ENCODE measurements around the gene PASK.

Gene PASK

DNA sequence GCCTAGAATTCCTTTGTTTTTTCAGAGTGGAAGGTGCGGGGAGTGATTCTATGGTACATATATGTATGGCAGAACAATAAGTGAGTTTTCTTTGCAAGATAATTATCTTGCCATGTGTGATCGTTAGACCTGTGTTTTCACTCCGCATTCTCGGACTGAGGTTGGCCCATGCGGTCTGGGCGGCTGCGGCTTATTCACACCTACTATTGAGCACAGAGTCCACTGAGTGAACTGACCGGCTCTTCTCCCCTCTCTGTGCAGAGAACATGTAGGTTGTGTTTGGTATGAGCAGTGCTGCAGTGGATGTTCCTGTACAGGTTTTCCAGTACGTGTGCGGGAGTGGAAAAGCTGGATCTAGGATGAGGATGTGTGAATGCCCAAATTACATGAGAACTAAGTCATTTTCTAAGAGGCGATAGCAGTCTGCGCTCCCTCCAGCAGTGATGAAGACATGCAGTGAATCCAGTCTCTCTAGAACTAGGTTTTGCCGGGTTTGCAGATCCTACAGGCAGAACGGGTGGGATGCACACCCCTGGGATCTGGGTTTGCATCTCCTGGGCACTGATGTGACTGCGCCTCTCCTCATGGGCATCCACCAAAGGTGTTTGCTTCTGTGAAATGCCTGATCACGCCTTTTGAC is 74.3 kb downstream of the PASK start:
- H3K4me1 ChIP-seq, result peaks cover 10% of the 10 kb centered on the region
- peaks cover 9% of the 10 kb centered on the region; the same call in 1 of the 2 replicates for H4K20me1 ChIP-seq
- H3K27ac ChIP-seq, result no peak overlapping the region
- no peaks in the 10 kb centered on the region for H3K9me3 ChIP-seq
- H3K36me3 ChIP-seq, result peaks cover 15% of the 10 kb centered on the region; the same call in 1 of the 2 replicates
- H3K9ac ChIP-seq, result no peak overlapping the region
- H3K4me2 ChIP-seq, result no peak overlapping the region
- TF ChIP-seq Cebpa-rat (IDR thresholded peaks at IDR 0.05), result no peak
- H3K27me3 ChIP-seq, result no peaks in the 10 kb centered on the region
- no peak overlapping the region for H3K4me3 ChIP-seq

- no peak overlapping the region for H3K9ac ChIP-seq
- H3K4me2 ChIP-seq, result no peak overlapping the region
- no peak overlapping the region for H3K27ac ChIP-seq
- H3K36me3 ChIP-seq, result peaks cover 15% of the 10 kb centered on the region; the same call in 1 of the 2 replicates
- H3K9me3 ChIP-seq, result no peaks in the 10 kb centered on the region
- H3K27me3 ChIP-seq, result no peaks in the 10 kb centered on the region
- no peak for TF ChIP-seq Cebpa-rat (IDR thresholded peaks at IDR 0.05)
- peaks cover 10% of the 10 kb centered on the region for H3K4me1 ChIP-seq
- H3K4me3 ChIP-seq, result no peak overlapping the region
- H4K20me1 ChIP-seq, result peaks cover 9% of the 10 kb centered on the region; the same call in 1 of the 2 replicates
These were observed 75.0 kb downstream of the PASK start for GRCh38 chr2:241074065-241074818.

GRCh38 chr2:241073166-241074064 is 75.9 kb downstream of the PASK start:
- Histone ChIP-seq H3K4me2 (no peak overlapping the region), H4K20me1 (peaks cover 14% of the 10 kb centered on the region; the same call in 1 of the 2 replicates), H3K36me3 (peaks cover 15% of the 10 kb centered on the region; the same call in 1 of the 2 replicates), H3K4me1 (peaks cover 10% of the 10 kb centered on the region), H3K4me3 (no peak overlapping the region), H3K27me3 (no peaks in the 10 kb centered on the region), H3K27ac (no peak overlapping the region), H3K9me3 (no peaks in the 10 kb centered on the region), H3K9ac (no peak overlapping the region)
- TF ChIP-seq Cebpa-rat (IDR thresholded peaks at IDR 0.05), result no peak

GRCh38 chr2:241072553-241073165 is 76.6 kb downstream of the PASK start:
- Histone ChIP-seq H3K27me3 (no peaks in the 10 kb centered on the region), H3K27ac (no peak overlapping the region), H4K20me1 (peaks cover 15% of the 10 kb centered on the region; the same call in 1 of the 2 replicates), H3K9ac (no peak overlapping the region), H3K4me3 (no peak overlapping the region), H3K9me3 (no peaks in the 10 kb centered on the region), H3K4me1 (peaks cover 8% of the 10 kb centered on the region), H3K36me3 (peaks cover 15% of the 10 kb centered on the region; the same call in 1 of the 2 replicates), H3K4me2 (no peak overlapping the region)
- no peak for TF ChIP-seq Cebpa-rat (IDR thresholded peaks at IDR 0.05)

GRCh38 chr2:241072151-241072550 is 77.1 kb downstream of the PASK start:
- Histone ChIP-seq H3K9me3 (no peaks in the 10 kb centered on the region), H3K27me3 (no peaks in the 10 kb centered on the region), H3K4me1 (peaks cover 3% of the 10 kb centered on the region), H3K36me3 (peaks cover 15% of the 10 kb centered on the region; the same call in 1 of the 2 replicates), H3K27ac (no peak overlapping the region), H3K4me3 (no peak overlapping the region), H3K4me2 (no peak overlapping the region), H3K9ac (no peak overlapping the region), H4K20me1 (peaks cover 20% of the 10 kb centered on the region; the same call in 1 of the 2 replicates)
- TF ChIP-seq Cebpa-rat (IDR thresholded peaks at IDR 0.05), result no peak

DNA sequence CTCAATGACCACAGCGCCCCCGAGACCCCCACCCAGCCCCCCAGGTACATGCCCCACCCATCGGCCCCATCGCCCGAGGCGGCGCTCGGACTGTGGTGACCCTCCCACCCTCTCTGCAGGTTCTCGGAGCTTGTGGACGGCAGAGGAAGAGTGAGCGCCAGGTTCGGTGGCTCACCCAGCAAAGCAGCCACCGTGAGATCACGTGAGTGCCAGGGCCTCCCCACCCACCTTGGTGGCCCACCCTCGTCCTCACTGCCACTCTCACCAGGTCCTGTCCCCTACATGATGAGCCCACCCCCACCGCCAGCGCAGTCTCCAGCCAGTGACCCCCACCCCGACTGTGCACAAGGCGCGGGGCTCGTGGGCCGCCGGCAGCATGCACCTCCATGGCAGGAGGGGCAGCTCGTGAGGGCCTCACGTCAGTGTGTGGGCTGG is 77.6 kb downstream of the PASK start:
- no peak overlapping the region for H3K27ac ChIP-seq
- peaks cover 20% of the 10 kb centered on the region; the same call in 1 of the 2 replicates for H4K20me1 ChIP-seq
- H3K4me2 ChIP-seq, result no peak overlapping the region
- no peak overlapping the region for H3K4me3 ChIP-seq
- no peak for TF ChIP-seq Cebpa-rat (IDR thresholded peaks at IDR 0.05)
- no peaks in the 10 kb centered on the region for H3K27me3 ChIP-seq
- H3K4me1 ChIP-seq, result no peaks in the 10 kb centered on the region
- H3K9ac ChIP-seq, result no peak overlapping the region
- peaks cover 15% of the 10 kb centered on the region; the same call in 1 of the 2 replicates for H3K36me3 ChIP-seq
- no peaks in the 10 kb centered on the region for H3K9me3 ChIP-seq

- H3K4me1 ChIP-seq, result no peaks in the 10 kb centered on the region
- H3K4me3 ChIP-seq, result no peak overlapping the region
- H3K9ac ChIP-seq, result no peak overlapping the region
- peaks cover 15% of the 10 kb centered on the region; the same call in 1 of the 2 replicates for H3K36me3 ChIP-seq
- no peak overlapping the region for H3K27ac ChIP-seq
- TF ChIP-seq Cebpa-rat (IDR thresholded peaks at IDR 0.05), result no peak
- peaks cover 20% of the 10 kb centered on the region; the same call in 1 of the 2 replicates for H4K20me1 ChIP-seq
- no peak overlapping the region for H3K4me2 ChIP-seq
- H3K27me3 ChIP-seq, result no peaks in the 10 kb centered on the region
- no peaks in the 10 kb centered on the region for H3K9me3 ChIP-seq
These were observed 78.2 kb downstream of the PASK start for GRCh38 chr2:241070811-241071676.

GRCh38 chr2:241070361-241070760 is 78.9 kb downstream of the PASK start:
- no peak overlapping the region for H3K4me3 ChIP-seq
- no peak for TF ChIP-seq Cebpa-rat (IDR thresholded peaks at IDR 0.05)
- H4K20me1 ChIP-seq, result peaks cover 20% of the 10 kb centered on the region; the same call in 1 of the 2 replicates
- no peak overlapping the region for H3K4me2 ChIP-seq
- H3K9me3 ChIP-seq, result no peaks in the 10 kb centered on the region
- H3K9ac ChIP-seq, result no peak overlapping the region
- no peaks in the 10 kb centered on the region for H3K4me1 ChIP-seq
- no peak overlapping the region for H3K27ac ChIP-seq
- H3K27me3 ChIP-seq, result no peaks in the 10 kb centered on the region
- H3K36me3 ChIP-seq, result peaks cover 13% of the 10 kb centered on the region; the same call in 1 of the 2 replicates

Data from BLaER1 (cell line).